ENCODE data around the gene CHTF8.
A peak's percentile ranks its signal among the peaks of the same experiment; 100 is the strongest.
"Not testable (repeated sequence)": the region's sequence is repeated elsewhere in the genome, so short reads cannot be mapped to it uniquely, and the experiment has no call there.

Gene CHTF8

GRCh38 chr16:69150146-69150865 is 17.9 kb upstream of the CHTF8 start:
- Mint-ChIP-seq H3K9me3 (no peaks in the 10 kb centered on the region), H3K27me3 (no peaks in the 10 kb centered on the region), H3K4me3 (no peak overlapping the region), H3K4me1 (ENCODE audit: low read depth) (peaks cover 1% of the 10 kb centered on the region), H3K27ac (no peak overlapping the region), H3K36me3 (ENCODE audit: low read depth) (peaks cover 83% of the 10 kb centered on the region)
- DNase-seq, result no peak

GRCh38 chr16:69149621-69150020 is 17.2 kb upstream of the CHTF8 start:
- not testable (repeated sequence) for H3K27me3 Mint-ChIP-seq; H3K4me3 Mint-ChIP-seq; H3K4me1 Mint-ChIP-seq (ENCODE audit: low read depth); H3K9me3 Mint-ChIP-seq; H3K27ac Mint-ChIP-seq; DNase-seq
- H3K36me3 Mint-ChIP-seq (ENCODE audit: low read depth), result peaks cover 82% of the 10 kb centered on the region

GRCh38 chr16:69145658-69146057 is 13.3 kb upstream of the CHTF8 start:
- H3K4me3 Mint-ChIP-seq, result no peak overlapping the region
- peaks cover 1% of the 10 kb centered on the region for H3K4me1 Mint-ChIP-seq (ENCODE audit: low read depth)
- no peak for DNase-seq
- H3K9me3 Mint-ChIP-seq, result no peaks in the 10 kb centered on the region
- H3K36me3 Mint-ChIP-seq (ENCODE audit: low read depth), result peaks cover 82% of the 10 kb centered on the region
- peak overlapping the region; percentile 69 for H3K27ac Mint-ChIP-seq
- H3K27me3 Mint-ChIP-seq, result no peaks in the 10 kb centered on the region

GRCh38 chr16:69143116-69143515 is 10.7 kb upstream of the CHTF8 start:
- no peaks in the 10 kb centered on the region for H3K27me3 Mint-ChIP-seq
- H3K36me3 Mint-ChIP-seq (ENCODE audit: low read depth), result peaks cover 86% of the 10 kb centered on the region
- no peak overlapping the region for H3K4me3 Mint-ChIP-seq
- no peak overlapping the region for H3K27ac Mint-ChIP-seq
- DNase-seq, result no peak
- no peaks in the 10 kb centered on the region for H3K9me3 Mint-ChIP-seq
- H3K4me1 Mint-ChIP-seq (ENCODE audit: low read depth), result peaks cover 4% of the 10 kb centered on the region

- peaks cover 89% of the 10 kb centered on the region for H3K36me3 Mint-ChIP-seq (ENCODE audit: low read depth)
- H3K4me3 Mint-ChIP-seq, result no peak overlapping the region
- H3K27ac Mint-ChIP-seq, result no peak overlapping the region
- no peak for DNase-seq
- H3K27me3 Mint-ChIP-seq, result no peaks in the 10 kb centered on the region
- H3K4me1 Mint-ChIP-seq (ENCODE audit: low read depth), result peaks cover 8% of the 10 kb centered on the region
- H3K9me3 Mint-ChIP-seq, result no peaks in the 10 kb centered on the region
These were observed 9.5 kb upstream of the CHTF8 start for GRCh38 chr16:69141936-69142335.

- Mint-ChIP-seq H3K4me1 (ENCODE audit: low read depth) (peaks cover 17% of the 10 kb centered on the region), H3K27me3 (no peaks in the 10 kb centered on the region), H3K36me3 (ENCODE audit: low read depth) (peaks cover 92% of the 10 kb centered on the region), H3K4me3 (no peak overlapping the region), H3K9me3 (no peaks in the 10 kb centered on the region), H3K27ac (no peak overlapping the region)
- no peak for DNase-seq
These were observed 8.6 kb upstream of the CHTF8 start for GRCh38 chr16:69141014-69141413.

GRCh38 chr16:69139464-69139863 is 7.1 kb upstream of the CHTF8 start:
- not testable (repeated sequence) for H3K27ac Mint-ChIP-seq, H3K9me3 Mint-ChIP-seq, DNase-seq, H3K27me3 Mint-ChIP-seq, H3K4me3 Mint-ChIP-seq
- Mint-ChIP-seq H3K4me1 (ENCODE audit: low read depth) (peaks cover 26% of the 10 kb centered on the region), H3K36me3 (ENCODE audit: low read depth) (peaks cover 92% of the 10 kb centered on the region)

- H3K4me1 Mint-ChIP-seq (ENCODE audit: low read depth), result peaks cover 34% of the 10 kb centered on the region
- H3K27me3 Mint-ChIP-seq, result no peaks in the 10 kb centered on the region
- peaks cover 94% of the 10 kb centered on the region for H3K36me3 Mint-ChIP-seq (ENCODE audit: low read depth)
- no peaks in the 10 kb centered on the region for H3K9me3 Mint-ChIP-seq
- no peak overlapping the region for H3K4me3 Mint-ChIP-seq
- no peak for DNase-seq
- peak overlapping the region; percentile 58 for H3K27ac Mint-ChIP-seq
These were observed 6.2 kb upstream of the CHTF8 start for GRCh38 chr16:69138608-69139007.

GRCh38 chr16:69133373-69133954 is 1.1 kb upstream of the CHTF8 start:
- Mint-ChIP-seq H3K4me1 (ENCODE audit: low read depth) (peaks cover 59% of the 10 kb centered on the region), H3K4me3 (peak overlapping the region; percentile 96), H3K27me3 (no peaks in the 10 kb centered on the region), H3K36me3 (ENCODE audit: low read depth) (peaks cover 92% of the 10 kb centered on the region), H3K9me3 (no peaks in the 10 kb centered on the region), H3K27ac (peak overlapping the region; percentile 97)
- no peak for DNase-seq

- no peaks in the 10 kb centered on the region for H3K9me3 Mint-ChIP-seq
- peak; percentile 84 for DNase-seq
- peak overlapping the region; percentile 96 for H3K4me3 Mint-ChIP-seq
- H3K27ac Mint-ChIP-seq, result peak overlapping the region; percentile 97
- H3K4me1 Mint-ChIP-seq (ENCODE audit: low read depth), result peaks cover 62% of the 10 kb centered on the region
- peaks cover 92% of the 10 kb centered on the region for H3K36me3 Mint-ChIP-seq (ENCODE audit: low read depth)
- H3K27me3 Mint-ChIP-seq, result no peaks in the 10 kb centered on the region
These were observed 457 bp downstream of the CHTF8 start for GRCh38 chr16:69131839-69132423.

- Mint-ChIP-seq H3K4me1 (ENCODE audit: low read depth) (peaks cover 61% of the 10 kb centered on the region), H3K27me3 (no peaks in the 10 kb centered on the region), H3K4me3 (peak overlapping the region; percentile 96), H3K9me3 (no peaks in the 10 kb centered on the region), H3K27ac (peak overlapping the region; percentile 97), H3K36me3 (ENCODE audit: low read depth) (peaks cover 91% of the 10 kb centered on the region)
- DNase-seq, result no peak
These were observed 1.1 kb downstream of the CHTF8 start for GRCh38 chr16:69131167-69131838.

- H3K9me3 Mint-ChIP-seq, result no peaks in the 10 kb centered on the region
- peaks cover 60% of the 10 kb centered on the region for H3K4me1 Mint-ChIP-seq (ENCODE audit: low read depth)
- peak overlapping the region; percentile 97 for H3K27ac Mint-ChIP-seq
- DNase-seq, result no peak
- no peaks in the 10 kb centered on the region for H3K27me3 Mint-ChIP-seq
- peak overlapping the region; percentile 96 for H3K4me3 Mint-ChIP-seq
- peaks cover 83% of the 10 kb centered on the region for H3K36me3 Mint-ChIP-seq (ENCODE audit: low read depth)
These were observed 1.9 kb downstream of the CHTF8 start for GRCh38 chr16:69130461-69130860.

- Mint-ChIP-seq H3K4me1 (ENCODE audit: low read depth) (peaks cover 53% of the 10 kb centered on the region), H3K9me3 (no peaks in the 10 kb centered on the region), H3K27me3 (no peaks in the 10 kb centered on the region), H3K36me3 (ENCODE audit: low read depth) (peaks cover 68% of the 10 kb centered on the region), H3K27ac (peak overlapping the region; percentile 9), H3K4me3 (no peak overlapping the region)
- DNase-seq, result no peak
These were observed 4.3 kb downstream of the CHTF8 start for GRCh38 chr16:69127966-69128510.

GRCh38 chr16:69126801-69127200 is 5.6 kb downstream of the CHTF8 start:
- not testable (repeated sequence) for DNase-seq, H3K9me3 Mint-ChIP-seq, H3K27me3 Mint-ChIP-seq, H3K4me3 Mint-ChIP-seq
- peaks cover 53% of the 10 kb centered on the region for H3K4me1 Mint-ChIP-seq (ENCODE audit: low read depth)
- H3K36me3 Mint-ChIP-seq (ENCODE audit: low read depth), result peaks cover 64% of the 10 kb centered on the region
- peak overlapping the region; percentile 24 for H3K27ac Mint-ChIP-seq
